NT2/D1 (cell line): ENCODE data around the gene CRK.

Source experiments
- SUZ12 ChIP-seq: IDR thresholded peaks from 2 replicates; pipeline ENCODE4 v1.6.1; 2011; ENCODE audit not compliant: insufficient read length, insufficient read depth; ENCODE audit errors: extremely low read depth
- YY1 ChIP-seq: IDR thresholded peaks from 2 replicates; pipeline ENCODE4 v1.6.1; 2011; ENCODE audit not compliant: insufficient read length, insufficient read depth

GRCh38 chr17:1497831-1498230 is 41.8 kb upstream of the CRK start:
- no peak for TF ChIP-seq YY1
- TF ChIP-seq SUZ12 = no peak
